WTC11 (cell line): Measurements from ENCODE around the gene TST.

Experiments used
- ATF3 ChIP-seq: sonication (generic); formaldehyde crosslinking; conservative IDR thresholded peaks from 2 replicates; pipeline ENCODE4 v1.8.1; 2022; ENCODE audit warnings: mild to moderate bottlenecking, missing genetic modification reagents
- CTCF ChIP-seq: fragments of 200-600 bp; IDR thresholded peaks from 2 replicates; pipeline ENCODE4 v1.8.0; 2022; ENCODE audit warnings: antibody characterized with exemption
- FOXJ3 ChIP-seq: sonication (generic); formaldehyde crosslinking; IDR thresholded peaks from 2 replicates; pipeline ENCODE4 v1.9.0; 2021; ENCODE audit warnings: missing genetic modification reagents, mild to moderate bottlenecking, borderline replicate concordance
- HMGXB4 ChIP-seq: sonication (generic); formaldehyde crosslinking; IDR thresholded peaks from 2 replicates; pipeline ENCODE4 v1.8.1; 2023; ENCODE audit warnings: mild to moderate bottlenecking, moderate library complexity, missing genetic modification reagents
- TCF7 ChIP-seq: sonication (generic); formaldehyde crosslinking; IDR thresholded peaks from 2 replicates; pipeline ENCODE4 v1.8.0; 2022; ENCODE audit warnings: mild to moderate bottlenecking, low read depth, missing genetic modification reagents, moderate library complexity
- USF1 ChIP-seq: sonication (generic); formaldehyde crosslinking; IDR thresholded peaks from 2 replicates; pipeline ENCODE4 v1.8.0; 2022; ENCODE audit warnings: mild to moderate bottlenecking, missing genetic modification reagents
- ZNF138 ChIP-seq: sonication (generic); formaldehyde crosslinking; conservative IDR thresholded peaks from 2 replicates; pipeline ENCODE4 v1.8.1; 2022; ENCODE audit warnings: mild to moderate bottlenecking, moderate library complexity, missing genetic modification reagents
- ZNF423 ChIP-seq: fragments of 250-450 bp; sonication (Bioruptor Pico); IDR thresholded peaks from 2 replicates; pipeline ENCODE4 v2.1.2; 2022; ENCODE audit warnings: mild to moderate bottlenecking, moderate library complexity

GRCh38 chr22:37061611-37062375, 42.5 kb upstream of the TST start:
- TF ChIP-seq ATF3 (CRISPR knock-in tag): no peak
- no peak for TF ChIP-seq HMGXB4
- no peak for TF ChIP-seq ZNF138 (CRISPR knock-in tag)
- TF ChIP-seq CTCF: no peak
- no peak for TF ChIP-seq TCF7 (CRISPR knock-in tag)
- TF ChIP-seq ZNF423 (CRISPR knock-in tag): no peak
- TF ChIP-seq FOXJ3: no peak
- TF ChIP-seq USF1 (CRISPR knock-in tag): no peak
